Thyroid gland (tissue), 4 donors: ENCODE measurements around the gene ABCC4.

Source experiments
- POLR2A ChIP-seq, 2 donors: fragments of 450-650 bp; IDR thresholded peaks; one replicate each; pipeline ENCODE4 v1.6.1; 2017; ENCODE audit warnings: antibody characterized with exemption in 2 of 2, mild to moderate bottlenecking in 2 of 2, moderate library complexity in 1 of 2
- TF ChIP-seq, protein P1 (sequence below), 6 experiments: fragments of 200-600 bp in 3 of 6; fragments of 450-650 bp in 3 of 6; sonication (generic) in 3 of 6; IDR thresholded peaks; one replicate each; pipeline ENCODE4 v1.5.1; 2016 to 2019; ENCODE audit warnings: antibody characterized with exemption in 6 of 6, mild to moderate bottlenecking in 2 of 6, inconsistent platforms in 1 of 6, moderate library complexity in 1 of 6

DNA sequence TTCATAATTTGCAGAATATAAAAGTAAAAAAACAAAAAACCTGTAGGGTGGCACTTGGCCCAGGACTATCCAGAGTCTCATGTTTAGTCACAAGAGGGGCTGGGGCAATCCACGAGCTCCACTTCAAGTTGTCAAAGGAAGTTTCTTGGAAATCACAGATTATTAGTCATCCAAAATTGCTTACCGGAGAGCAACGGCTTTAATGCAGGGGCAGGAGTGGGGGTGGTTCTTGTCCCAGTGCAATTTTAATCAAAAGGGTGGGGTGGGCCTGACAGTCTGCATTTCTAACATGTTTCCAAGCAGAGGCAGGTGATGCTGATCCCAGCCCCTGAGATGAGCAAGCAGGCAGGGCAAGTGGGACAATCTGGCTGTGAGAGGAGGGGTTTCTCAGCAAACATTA is 233.9 kb downstream of the ABCC4 start:
- TF ChIP-seq, protein P1, sequence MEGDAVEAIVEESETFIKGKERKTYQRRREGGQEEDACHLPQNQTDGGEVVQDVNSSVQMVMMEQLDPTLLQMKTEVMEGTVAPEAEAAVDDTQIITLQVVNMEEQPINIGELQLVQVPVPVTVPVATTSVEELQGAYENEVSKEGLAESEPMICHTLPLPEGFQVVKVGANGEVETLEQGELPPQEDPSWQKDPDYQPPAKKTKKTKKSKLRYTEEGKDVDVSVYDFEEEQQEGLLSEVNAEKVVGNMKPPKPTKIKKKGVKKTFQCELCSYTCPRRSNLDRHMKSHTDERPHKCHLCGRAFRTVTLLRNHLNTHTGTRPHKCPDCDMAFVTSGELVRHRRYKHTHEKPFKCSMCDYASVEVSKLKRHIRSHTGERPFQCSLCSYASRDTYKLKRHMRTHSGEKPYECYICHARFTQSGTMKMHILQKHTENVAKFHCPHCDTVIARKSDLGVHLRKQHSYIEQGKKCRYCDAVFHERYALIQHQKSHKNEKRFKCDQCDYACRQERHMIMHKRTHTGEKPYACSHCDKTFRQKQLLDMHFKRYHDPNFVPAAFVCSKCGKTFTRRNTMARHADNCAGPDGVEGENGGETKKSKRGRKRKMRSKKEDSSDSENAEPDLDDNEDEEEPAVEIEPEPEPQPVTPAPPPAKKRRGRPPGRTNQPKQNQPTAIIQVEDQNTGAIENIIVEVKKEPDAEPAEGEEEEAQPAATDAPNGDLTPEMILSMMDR (IDR thresholded peaks at IDR 0.05): no peak
- TF ChIP-seq POLR2A (IDR thresholded peaks at IDR 0.05): no peak
